ENCODE data around the gene TLL2. TPM values are rescaled to one million over a fixed set of nuclear protein-coding genes. Genes with fewer than 3 reads are reported as not detected.

Gene TLL2
- polyA plus RNA-seq, 1 experiment: 0.05 TPM

GRCh38 chr10:96509017-96509641 lies 4.6 kb downstream of the TLL2 start:
- CTCF ChIA-PET: interaction anchor here (1.0 to 3.6 kb wide), 10 partner anchors 8 to 1249 kb away, joined by 3 to 28 read pairs (median 5); no protein-coding TSS in a partner anchor
- peak; percentile 30 for DNase-seq (ENCODE audit: low read depth)
- peaks cover 4% of the 10 kb centered on the region; the same call in 1 of the 2 replicates for H3K27me3 ChIP-seq (ENCODE audit: control insufficient read depth, insufficient read depth, low read length)
- H3K36me3 ChIP-seq (ENCODE audit: control insufficient read depth, insufficient read depth, low read length): no peaks in the 10 kb centered on the region
- TF ChIP-seq, protein P1, sequence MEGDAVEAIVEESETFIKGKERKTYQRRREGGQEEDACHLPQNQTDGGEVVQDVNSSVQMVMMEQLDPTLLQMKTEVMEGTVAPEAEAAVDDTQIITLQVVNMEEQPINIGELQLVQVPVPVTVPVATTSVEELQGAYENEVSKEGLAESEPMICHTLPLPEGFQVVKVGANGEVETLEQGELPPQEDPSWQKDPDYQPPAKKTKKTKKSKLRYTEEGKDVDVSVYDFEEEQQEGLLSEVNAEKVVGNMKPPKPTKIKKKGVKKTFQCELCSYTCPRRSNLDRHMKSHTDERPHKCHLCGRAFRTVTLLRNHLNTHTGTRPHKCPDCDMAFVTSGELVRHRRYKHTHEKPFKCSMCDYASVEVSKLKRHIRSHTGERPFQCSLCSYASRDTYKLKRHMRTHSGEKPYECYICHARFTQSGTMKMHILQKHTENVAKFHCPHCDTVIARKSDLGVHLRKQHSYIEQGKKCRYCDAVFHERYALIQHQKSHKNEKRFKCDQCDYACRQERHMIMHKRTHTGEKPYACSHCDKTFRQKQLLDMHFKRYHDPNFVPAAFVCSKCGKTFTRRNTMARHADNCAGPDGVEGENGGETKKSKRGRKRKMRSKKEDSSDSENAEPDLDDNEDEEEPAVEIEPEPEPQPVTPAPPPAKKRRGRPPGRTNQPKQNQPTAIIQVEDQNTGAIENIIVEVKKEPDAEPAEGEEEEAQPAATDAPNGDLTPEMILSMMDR (IDR thresholded peaks at IDR 0.05; ENCODE audit: insufficient read depth, low read depth, low read length): no peak
- no peak overlapping the region for H3K4me3 ChIP-seq (ENCODE audit: low read depth, low read length)
- POLR2A ChIA-PET: no interaction called here

DNA sequence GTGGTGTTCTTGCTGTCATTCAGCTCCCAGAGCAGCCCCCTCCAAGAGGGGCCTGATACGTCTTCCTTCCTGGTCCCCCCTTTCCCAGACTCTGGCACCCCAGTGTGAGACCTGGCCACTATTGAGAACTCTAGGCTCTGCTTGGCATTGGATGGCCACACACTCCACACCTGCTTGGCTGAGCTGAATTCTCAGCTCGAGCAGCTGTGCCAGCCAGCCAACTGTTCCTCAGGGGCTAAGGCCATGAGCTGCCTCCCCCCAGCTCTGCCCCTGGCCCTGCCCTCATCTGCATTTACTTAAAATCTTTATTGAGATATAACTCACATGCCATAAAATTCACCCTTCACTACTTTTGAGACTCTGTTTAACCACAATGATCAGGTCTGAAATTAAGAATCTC lies 6.7 kb downstream of the TLL2 start:
- H3K36me3 ChIP-seq (ENCODE audit: control insufficient read depth, insufficient read depth, low read length): no peaks in the 10 kb centered on the region
- DNase-seq (ENCODE audit: low read depth): no peak
- ChIA-PET POLR2A (no interaction called here), CTCF (interaction anchor here (0.8 kb wide), 1 partner anchor 76 kb away, joined by 3 read pairs; no protein-coding TSS in a partner anchor)
- TF ChIP-seq, protein P1 (IDR thresholded peaks at IDR 0.05; ENCODE audit: insufficient read depth, low read depth, low read length): no peak
- H3K4me3 ChIP-seq (ENCODE audit: low read depth, low read length): no peak overlapping the region
- H3K27me3 ChIP-seq (ENCODE audit: control insufficient read depth, insufficient read depth, low read length): no peaks in the 10 kb centered on the region

GRCh38 chr10:96505150-96506136 lies 8.3 kb downstream of the TLL2 start:
- no peak for DNase-seq (ENCODE audit: low read depth)
- ChIA-PET CTCF (interaction anchor here (0.6 kb wide), 1 partner anchor 299 kb away, joined by 3 read pairs; no protein-coding TSS in a partner anchor), POLR2A (no interaction called here)
- Histone ChIP-seq H3K36me3 (ENCODE audit: control insufficient read depth, insufficient read depth, low read length) (no peaks in the 10 kb centered on the region), H3K4me3 (ENCODE audit: low read depth, low read length) (no peak overlapping the region), H3K27me3 (ENCODE audit: control insufficient read depth, insufficient read depth, low read length) (no peaks in the 10 kb centered on the region)
- TF ChIP-seq, protein P1 (IDR thresholded peaks at IDR 0.05; ENCODE audit: insufficient read depth, low read depth, low read length): no peak

GRCh38 chr10:96502561-96503282 lies 11.0 kb downstream of the TLL2 start:
- TF ChIP-seq, protein P1 (IDR thresholded peaks at IDR 0.05; ENCODE audit: insufficient read depth, low read depth, low read length): no peak
- no peak for DNase-seq (ENCODE audit: low read depth)
- POLR2A ChIA-PET: no interaction called here
- Histone ChIP-seq H3K27me3 (ENCODE audit: control insufficient read depth, insufficient read depth, low read length) (no peaks in the 10 kb centered on the region; the same call in 1 of the 2 replicates), H3K4me3 (ENCODE audit: low read depth, low read length) (no peak overlapping the region), H3K36me3 (ENCODE audit: control insufficient read depth, insufficient read depth, low read length) (no peaks in the 10 kb centered on the region)
- CTCF ChIA-PET: interaction anchor here (0.7 to 2.2 kb wide), 2 partner anchors 8 to 10 kb away, joined by 3 to 9 read pairs; partner anchors contain the start of gene TLL2

Measured in BJ (cell line).